SK-N-SH treated with all-trans-retinoic acid at 6 μM for 48 hours (cell line): ENCODE data around the gene EPS8L1.
"Not testable (repeated sequence)": the region's sequence is repeated elsewhere in the genome, so short reads cannot be mapped to it uniquely, and the experiment has no call there.

Source experiments
- ATAC-seq: fragments of 200-7000 bp; cut with Tn5 transposase; 3 replicates; pipeline ENCODE4 v1.9.1; 2020; ENCODE audit warnings: mild to moderate bottlenecking, moderate library complexity
- ARNTL ChIP-seq: fragments of 450-650 bp; formaldehyde crosslinking; IDR thresholded peaks from 2 replicates; pipeline ENCODE4 v1.5.0; 2020; ENCODE audit warnings: low read depth, mild to moderate bottlenecking, moderate library complexity, borderline replicate concordance
- ESRRG ChIP-seq: fragments of 250-450 bp; sonication (Bioruptor Pico); IDR thresholded peaks from 2 replicates; pipeline ENCODE4 v1.6.1; 2021; ENCODE audit warnings: mild to moderate bottlenecking
- GLIS3 ChIP-seq: fragments of 250-450 bp; sonication (Bioruptor Pico); IDR thresholded peaks from 2 replicates; pipeline ENCODE4 v1.5.0; 2020; ENCODE audit warnings: mild to moderate bottlenecking, moderate library complexity
- OSR1 ChIP-seq: fragments of 250-450 bp; sonication (Bioruptor Pico); IDR thresholded peaks from 2 replicates; pipeline ENCODE4 v1.8.0; 2022; ENCODE audit warnings: moderate library complexity, mild to moderate bottlenecking, inconsistent platforms
- PPARA ChIP-seq: fragments of 250-450 bp; sonication (Bioruptor Pico); IDR thresholded peaks from 2 replicates; pipeline ENCODE4 v1.5.0; 2020; ENCODE audit warnings: mild to moderate bottlenecking, borderline replicate concordance
- RARB ChIP-seq: fragments of 250-450 bp; sonication (Bioruptor Pico); IDR thresholded peaks from 2 replicates; pipeline ENCODE4 v1.8.0; 2021; ENCODE audit warnings: mild to moderate bottlenecking, moderate library complexity
- SNAI2 ChIP-seq: fragments of 250-450 bp; sonication (Bioruptor Pico); IDR thresholded peaks from 2 replicates; pipeline ENCODE4 v1.5.0; 2020; ENCODE audit warnings: mild to moderate bottlenecking, moderate library complexity
- TCF4 ChIP-seq: fragments of 250-450 bp; sonication (Bioruptor Pico); IDR thresholded peaks from 2 replicates; pipeline ENCODE4 v1.8.0; 2021; ENCODE audit warnings: mild to moderate bottlenecking, moderate library complexity, borderline replicate concordance
- ZC3H10 ChIP-seq: fragments of 250-450 bp; sonication (Bioruptor Pico); IDR thresholded peaks from 2 replicates; pipeline ENCODE4 v1.5.1; 2021; ENCODE audit warnings: mild to moderate bottlenecking, moderate library complexity
- ZFP3 ChIP-seq: fragments of 250-450 bp; sonication (Bioruptor Pico); IDR thresholded peaks from 2 replicates; pipeline ENCODE4 v1.5.0; 2020; ENCODE audit warnings: mild to moderate bottlenecking, moderate library complexity
- ZFP30 ChIP-seq: fragments of 450-650 bp; formaldehyde crosslinking; IDR thresholded peaks from 2 replicates; pipeline ENCODE4 v1.5.0; 2022; ENCODE audit warnings: mild to moderate bottlenecking, moderate library complexity
- ZNF565 ChIP-seq: fragments of 450-650 bp; formaldehyde crosslinking; conservative IDR thresholded peaks from 2 replicates; pipeline ENCODE4 v1.5.0; 2020; ENCODE audit warnings: low read depth, mild to moderate bottlenecking, moderate library complexity
- ZNF70 ChIP-seq: fragments of 450-650 bp; formaldehyde crosslinking; IDR thresholded peaks from 2 replicates; pipeline ENCODE4 v1.5.0; 2020; ENCODE audit warnings: mild to moderate bottlenecking, moderate library complexity
- ZNF8 ChIP-seq: fragments of 450-650 bp; formaldehyde crosslinking; IDR thresholded peaks from 2 replicates; pipeline ENCODE4 v1.5.0; 2020; ENCODE audit warnings: mild to moderate bottlenecking, moderate library complexity
- TF ChIP-seq, protein P1 (sequence below): fragments of 250-450 bp; sonication (Bioruptor Pico); IDR thresholded peaks from 2 replicates; pipeline ENCODE4 v1.5.1; 2021; ENCODE audit warnings: mild to moderate bottlenecking, moderate library complexity
- TF ChIP-seq, protein P2 (sequence below): fragments of 250-450 bp; sonication (Bioruptor Pico); IDR thresholded peaks from 2 replicates; pipeline ENCODE4 v1.5.0; 2020; ENCODE audit warnings: mild to moderate bottlenecking, moderate library complexity
- TF ChIP-seq, protein P3 (sequence below): fragments of 250-450 bp; sonication (Bioruptor Pico); IDR thresholded peaks from 2 replicates; pipeline ENCODE4 v1.8.0; 2021; ENCODE audit warnings: low read depth, mild to moderate bottlenecking, moderate library complexity, borderline replicate concordance

Gene EPS8L1

DNA sequence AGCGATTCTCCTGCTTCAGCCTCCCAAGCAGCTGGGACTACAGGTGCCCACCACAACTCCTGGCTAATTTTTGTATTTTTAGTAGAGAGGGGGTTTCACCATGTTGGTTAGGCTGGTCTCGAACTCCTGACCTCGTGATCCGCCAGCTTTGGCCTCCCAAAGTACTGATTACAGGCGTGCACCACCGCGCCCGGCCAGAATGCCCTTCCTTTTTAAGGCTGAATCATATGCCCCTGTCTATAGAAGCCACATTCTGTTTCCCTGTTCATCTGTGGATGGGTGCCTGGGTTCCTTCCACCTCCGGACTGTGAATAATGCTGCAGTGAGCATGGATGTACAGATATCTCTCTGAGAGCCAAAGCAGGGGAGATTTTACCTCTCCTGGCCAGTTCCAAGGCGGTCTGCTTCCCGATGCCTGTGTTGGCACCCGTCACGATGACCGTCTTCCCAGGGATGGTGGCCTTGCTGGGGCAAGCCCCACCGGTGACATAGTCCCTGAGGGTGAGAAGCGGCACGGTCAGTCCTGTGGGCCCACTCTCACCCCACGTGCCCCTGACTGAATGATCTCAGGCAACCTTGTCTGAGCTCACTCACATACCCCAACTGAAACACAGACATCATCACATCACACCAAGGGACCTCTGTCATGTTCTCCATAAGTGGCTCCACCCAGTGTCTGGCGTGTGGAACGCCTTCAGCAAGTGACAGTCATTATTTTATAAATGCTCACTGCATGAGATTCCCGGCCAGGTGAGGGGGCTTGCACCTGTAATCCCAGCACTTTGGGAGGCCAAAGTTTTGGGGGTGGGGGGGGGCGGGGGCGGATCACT, 16.7 kb upstream of the EPS8L1 start:
- no peak for ATAC-seq
- no peak for TF ChIP-seq ZFP30 (CRISPR knock-in tag)

DNA sequence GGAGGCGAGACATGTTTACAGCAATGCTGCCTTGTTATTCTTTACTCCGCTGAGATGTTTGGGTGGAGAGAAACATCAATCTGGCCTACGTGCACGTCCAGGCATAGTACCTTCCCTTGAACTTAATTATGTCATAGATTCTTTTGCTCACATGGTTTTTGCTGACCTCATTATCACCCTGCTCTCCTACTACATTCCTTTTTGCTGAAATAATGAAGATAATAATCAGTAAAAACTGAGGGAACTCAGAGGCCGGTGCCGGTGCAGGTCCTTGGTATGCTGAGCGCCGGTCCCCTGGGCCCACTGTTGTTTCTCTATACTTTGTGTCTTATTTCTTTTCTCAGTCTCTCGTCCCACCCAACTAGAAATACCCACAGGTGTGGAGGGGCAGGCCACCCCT, 15.4 kb upstream of the EPS8L1 start:
- not testable (repeated sequence) for ATAC-seq

DNA sequence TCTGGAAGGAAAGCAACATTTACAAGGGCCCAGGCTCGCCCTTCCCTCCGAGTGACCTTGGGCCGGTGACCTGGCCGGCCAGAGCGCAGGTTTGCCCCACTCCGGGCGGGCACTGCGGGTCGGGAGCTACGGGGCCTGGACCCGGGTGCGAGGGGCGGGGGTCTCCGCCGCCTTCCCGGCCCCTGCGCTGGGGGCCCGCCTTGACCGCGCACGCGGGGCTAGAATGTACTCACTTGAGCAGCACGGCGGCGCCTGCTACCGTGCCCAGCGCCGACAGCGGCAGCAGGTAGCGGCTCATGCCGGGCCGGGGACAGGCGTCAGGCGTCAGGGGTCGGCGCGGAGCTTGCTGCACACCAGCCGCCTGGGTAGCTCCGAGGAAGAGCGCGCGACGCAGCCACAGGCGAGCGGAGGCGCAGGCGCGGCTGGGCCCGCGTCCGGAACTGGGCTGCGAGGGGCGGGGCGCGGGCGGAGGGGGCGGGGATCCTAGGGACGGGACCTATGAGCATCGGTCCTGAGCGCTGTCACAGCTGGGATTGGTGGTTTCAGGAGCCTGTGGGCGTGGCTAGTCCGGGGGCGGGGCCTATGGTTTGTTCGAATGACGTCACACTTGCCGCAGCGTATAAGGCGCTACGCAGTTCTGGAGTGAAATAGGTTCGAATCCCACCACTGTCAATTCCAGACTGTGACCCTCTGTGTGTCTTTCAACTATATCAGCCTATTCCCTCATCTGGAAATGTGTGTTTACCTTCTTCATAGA, 12.8 kb upstream of the EPS8L1 start, which contains the start of gene RDH13:
Gene RDH13, minus strand, starts transcription at position 414 of the 757 bp plus-strand sequence. Its CDS starts 116 bp downstream, at position 298.
- no peak; the same call in 1 of the 2 replicates for TF ChIP-seq ZNF565
- TF ChIP-seq RARB (CRISPR knock-in tag), result no peak
- no peak for TF ChIP-seq ZNF70 (CRISPR knock-in tag)
- no peak for TF ChIP-seq ZNF8 (CRISPR knock-in tag)
- TF ChIP-seq TCF4 (CRISPR knock-in tag), result no peak
- TF ChIP-seq, protein P1, sequence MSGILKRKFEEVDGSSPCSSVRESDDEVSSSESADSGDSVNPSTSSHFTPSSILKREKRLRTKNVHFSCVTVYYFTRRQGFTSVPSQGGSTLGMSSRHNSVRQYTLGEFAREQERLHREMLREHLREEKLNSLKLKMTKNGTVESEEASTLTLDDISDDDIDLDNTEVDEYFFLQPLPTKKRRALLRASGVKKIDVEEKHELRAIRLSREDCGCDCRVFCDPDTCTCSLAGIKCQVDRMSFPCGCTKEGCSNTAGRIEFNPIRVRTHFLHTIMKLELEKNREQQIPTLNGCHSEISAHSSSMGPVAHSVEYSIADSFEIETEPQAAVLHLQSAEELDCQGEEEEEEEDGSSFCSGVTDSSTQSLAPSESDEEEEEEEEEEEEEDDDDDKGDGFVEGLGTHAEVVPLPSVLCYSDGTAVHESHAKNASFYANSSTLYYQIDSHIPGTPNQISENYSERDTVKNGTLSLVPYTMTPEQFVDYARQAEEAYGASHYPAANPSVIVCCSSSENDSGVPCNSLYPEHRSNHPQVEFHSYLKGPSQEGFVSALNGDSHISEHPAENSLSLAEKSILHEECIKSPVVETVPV (CRISPR knock-in tag), result no peak
- TF ChIP-seq OSR1 (CRISPR knock-in tag), result no peak
- no peak for TF ChIP-seq ARNTL (CRISPR knock-in tag)
- TF ChIP-seq GLIS3, result no peak
- no peak for TF ChIP-seq ZC3H10 (CRISPR knock-in tag)
- TF ChIP-seq, protein P2, sequence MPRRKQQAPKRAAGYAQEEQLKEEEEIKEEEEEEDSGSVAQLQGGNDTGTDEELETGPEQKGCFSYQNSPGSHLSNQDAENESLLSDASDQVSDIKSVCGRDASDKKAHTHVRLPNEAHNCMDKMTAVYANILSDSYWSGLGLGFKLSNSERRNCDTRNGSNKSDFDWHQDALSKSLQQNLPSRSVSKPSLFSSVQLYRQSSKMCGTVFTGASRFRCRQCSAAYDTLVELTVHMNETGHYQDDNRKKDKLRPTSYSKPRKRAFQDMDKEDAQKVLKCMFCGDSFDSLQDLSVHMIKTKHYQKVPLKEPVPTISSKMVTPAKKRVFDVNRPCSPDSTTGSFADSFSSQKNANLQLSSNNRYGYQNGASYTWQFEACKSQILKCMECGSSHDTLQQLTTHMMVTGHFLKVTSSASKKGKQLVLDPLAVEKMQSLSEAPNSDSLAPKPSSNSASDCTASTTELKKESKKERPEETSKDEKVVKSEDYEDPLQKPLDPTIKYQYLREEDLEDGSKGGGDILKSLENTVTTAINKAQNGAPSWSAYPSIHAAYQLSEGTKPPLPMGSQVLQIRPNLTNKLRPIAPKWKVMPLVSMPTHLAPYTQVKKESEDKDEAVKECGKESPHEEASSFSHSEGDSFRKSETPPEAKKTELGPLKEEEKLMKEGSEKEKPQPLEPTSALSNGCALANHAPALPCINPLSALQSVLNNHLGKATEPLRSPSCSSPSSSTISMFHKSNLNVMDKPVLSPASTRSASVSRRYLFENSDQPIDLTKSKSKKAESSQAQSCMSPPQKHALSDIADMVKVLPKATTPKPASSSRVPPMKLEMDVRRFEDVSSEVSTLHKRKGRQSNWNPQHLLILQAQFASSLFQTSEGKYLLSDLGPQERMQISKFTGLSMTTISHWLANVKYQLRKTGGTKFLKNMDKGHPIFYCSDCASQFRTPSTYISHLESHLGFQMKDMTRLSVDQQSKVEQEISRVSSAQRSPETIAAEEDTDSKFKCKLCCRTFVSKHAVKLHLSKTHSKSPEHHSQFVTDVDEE (CRISPR knock-in tag), result no peak
- TF ChIP-seq SNAI2, result no peak
- no peak for TF ChIP-seq ESRRG (CRISPR knock-in tag)
- TF ChIP-seq, protein P3, sequence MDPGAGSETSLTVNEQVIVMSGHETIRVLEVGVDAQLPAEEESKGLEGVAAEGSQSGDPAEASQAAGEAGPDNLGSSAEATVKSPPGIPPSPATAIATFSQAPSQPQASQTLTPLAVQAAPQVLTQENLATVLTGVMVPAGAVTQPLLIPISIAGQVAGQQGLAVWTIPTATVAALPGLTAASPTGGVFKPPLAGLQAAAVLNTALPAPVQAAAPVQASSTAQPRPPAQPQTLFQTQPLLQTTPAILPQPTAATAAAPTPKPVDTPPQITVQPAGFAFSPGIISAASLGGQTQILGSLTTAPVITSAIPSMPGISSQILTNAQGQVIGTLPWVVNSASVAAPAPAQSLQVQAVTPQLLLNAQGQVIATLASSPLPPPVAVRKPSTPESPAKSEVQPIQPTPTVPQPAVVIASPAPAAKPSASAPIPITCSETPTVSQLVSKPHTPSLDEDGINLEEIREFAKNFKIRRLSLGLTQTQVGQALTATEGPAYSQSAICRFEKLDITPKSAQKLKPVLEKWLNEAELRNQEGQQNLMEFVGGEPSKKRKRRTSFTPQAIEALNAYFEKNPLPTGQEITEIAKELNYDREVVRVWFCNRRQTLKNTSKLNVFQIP (CRISPR knock-in tag), result no peak
- peak; percentile 99 for ATAC-seq

DNA sequence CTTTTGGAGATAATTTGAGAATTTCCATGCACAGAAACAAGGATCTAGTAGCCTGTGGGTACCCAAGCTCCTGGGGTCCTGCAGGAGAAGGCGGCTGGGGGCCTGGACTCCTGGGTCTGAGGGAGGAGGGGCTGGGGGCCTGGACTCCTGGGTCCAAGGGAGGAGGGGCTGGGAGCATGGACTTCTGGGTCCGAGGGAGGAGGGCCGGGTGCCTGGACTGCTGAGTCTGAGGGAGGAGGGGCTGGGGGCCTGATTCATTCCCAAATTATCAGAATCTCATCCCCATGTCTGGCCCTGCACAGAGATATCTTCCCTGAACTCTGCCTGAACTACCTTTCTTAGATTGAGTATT, 12.2 kb upstream of the EPS8L1 start:
- TF ChIP-seq ZFP3 (CRISPR knock-in tag), result no peak
- no peak for TF ChIP-seq GLIS3
- TF ChIP-seq, protein P1 (CRISPR knock-in tag), result no peak
- TF ChIP-seq, protein P2 (CRISPR knock-in tag), result no peak
- TF ChIP-seq PPARA (CRISPR knock-in tag), result no peak
- no peak for TF ChIP-seq RARB (CRISPR knock-in tag)
- no peak for TF ChIP-seq TCF4 (CRISPR knock-in tag)
- ATAC-seq, result no peak

DNA sequence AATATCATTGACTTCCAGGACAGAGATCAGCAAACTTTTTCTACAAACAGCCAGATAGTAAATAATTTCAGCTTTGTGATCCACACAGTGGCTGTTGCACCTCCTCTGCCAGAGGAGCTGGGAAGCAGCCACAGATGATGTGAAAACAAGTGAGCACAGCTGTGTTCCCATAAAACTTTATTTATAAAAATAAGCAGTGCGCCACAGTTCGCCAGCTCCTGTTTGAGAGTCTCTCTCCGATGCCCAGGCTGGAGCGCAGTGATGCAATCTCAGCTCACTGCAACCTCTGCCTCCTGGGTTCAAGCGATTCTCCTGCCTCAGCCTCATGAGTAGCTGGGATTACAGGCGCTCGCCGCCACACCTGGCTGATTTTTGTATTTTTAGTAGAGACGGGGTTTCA, 10.2 kb upstream of the EPS8L1 start:
- not testable (repeated sequence) for ATAC-seq
